HG03175 (cell line): ENCODE data around the gene CDHR3.
A peak's percentile ranks its signal among the peaks of the same experiment; 100 is the strongest.

Experiments used
- ATAC-seq: cut with Tn5 transposase; IDR thresholded peaks from one replicate; pipeline ENCODE4 v1.9.1; 2021; ENCODE audit warnings: mild to moderate bottlenecking, moderate library complexity; ENCODE audit not compliant: unreplicated experiment

CDHR3 gene

GRCh38 chr7:106047818-106048705 is 85.0 kb downstream of the CDHR3 start:
- ATAC-seq, result no peak

- no peak for ATAC-seq
These were observed 85.6 kb downstream of the CDHR3 start for GRCh38 chr7:106048706-106049020.

- no peak for ATAC-seq
These were observed 86.2 kb downstream of the CDHR3 start for GRCh38 chr7:106049139-106049752.

- ATAC-seq, result no peak
These were observed 87.1 kb downstream of the CDHR3 start for GRCh38 chr7:106050002-106050745.

- no peak for ATAC-seq
These were observed 87.7 kb downstream of the CDHR3 start for GRCh38 chr7:106050746-106051117.

GRCh38 chr7:106052681-106053080 is 89.6 kb downstream of the CDHR3 start:
- ATAC-seq, result no peak

- ATAC-seq, result no peak
These were observed 90.0 kb downstream of the CDHR3 start for GRCh38 chr7:106053109-106053508.

- no peak for ATAC-seq
These were observed 91.3 kb downstream of the CDHR3 start for GRCh38 chr7:106054156-106054910.

- ATAC-seq, result no peak
These were observed 92.0 kb downstream of the CDHR3 start for GRCh38 chr7:106054971-106055532.

- peak; percentile 44 for ATAC-seq
These were observed 93.6 kb downstream of the CDHR3 start for GRCh38 chr7:106056513-106057203.

- no peak for ATAC-seq
These were observed 94.3 kb downstream of the CDHR3 start for GRCh38 chr7:106057204-106057961.

GRCh38 chr7:106057962-106058927 is 95.2 kb downstream of the CDHR3 start:
- ATAC-seq, result peak; percentile 59

- ATAC-seq, result no peak
These were observed 95.9 kb downstream of the CDHR3 start for GRCh38 chr7:106058928-106059324.

GRCh38 chr7:106059556-106059955 is 96.5 kb downstream of the CDHR3 start:
- no peak for ATAC-seq

- ATAC-seq, result no peak
These were observed 97.4 kb downstream of the CDHR3 start for GRCh38 chr7:106060394-106060920.

- ATAC-seq, result peak; percentile 40
These were observed 98.4 kb downstream of the CDHR3 start for GRCh38 chr7:106061301-106061979.

GRCh38 chr7:106062006-106062405 is 98.9 kb downstream of the CDHR3 start:
- no peak for ATAC-seq
